H1 (cell line): Measurements from ENCODE around the gene SPRING1. TPM values are rescaled to one million over a fixed set of nuclear protein-coding genes. Genes with fewer than 3 reads are reported as not detected.

Experiments used
- CTCF ChIA-PET: fragments of 300-600 bp; sonication (Branson Sonifier 250); formaldehyde crosslinking; loops from one replicate; lab custom pipeline; 2021; ENCODE audit not compliant: partially characterized antibody; lab: Charles Lee
- POLR2A ChIA-PET: fragments of 300-600 bp; sonication (Branson Sonifier 250); formaldehyde crosslinking; loops from one replicate; lab custom pipeline; 2021; ENCODE audit warnings: inconsistent platforms; ENCODE audit not compliant: partially characterized antibody; lab: Charles Lee
- DNase-seq, 2 experiments: peaks; one replicate each; pipeline versions ENCODE4 v3.0.0 to v3.0.0-alpha.2; 2010 to 2022; ENCODE audit warnings: low spot score in 2 of 2, low read depth in 1 of 2, mixed read lengths in 1 of 2
- FAIRE-seq: peaks from 2 replicates; lab custom pipeline; 2011; peaks lifted over from hg19 to GRCh38; lab: Jason Lieb, UNC
- H2AFZ ChIP-seq: 2 replicates; pipeline ENCODE4 v1.8.1; 2012; ENCODE audit warnings: low read length, inconsistent platforms
- H2AK5ac ChIP-seq: 2 replicates; pipeline ENCODE4 v1.6.1; 2013; ENCODE audit warnings: low read depth, low read length
- H2BK120ac ChIP-seq: replicated peaks from 2 replicates; pipeline ENCODE3; 2013; ENCODE audit warnings: low read depth, low read length, inconsistent platforms
- H2BK12ac ChIP-seq: 2 replicates; pipeline ENCODE4 v1.6.1; 2013; ENCODE audit warnings: low read depth, low read length
- H2BK15ac ChIP-seq: 2 replicates; pipeline ENCODE4 v1.6.1; 2013; ENCODE audit warnings: low read length
- H2BK20ac ChIP-seq: 2 replicates; pipeline ENCODE4 v1.6.1; 2013; ENCODE audit warnings: low read length
- H2BK5ac ChIP-seq: 2 replicates; pipeline ENCODE4 v1.6.1; 2013; ENCODE audit warnings: low read depth, low read length
- H3K14ac ChIP-seq: 2 replicates; pipeline ENCODE4 v1.6.1; 2013; ENCODE audit warnings: inconsistent platforms; ENCODE audit not compliant: insufficient read length
- H3K18ac ChIP-seq: 2 replicates; pipeline ENCODE4 v1.6.1; 2013; ENCODE audit warnings: low read length; ENCODE audit errors: extremely low read depth
- H3K23ac ChIP-seq: 2 replicates; pipeline ENCODE4 v1.6.1; 2013; ENCODE audit warnings: inconsistent platforms; ENCODE audit not compliant: insufficient read length
- H3K23me2 ChIP-seq: 2 replicates; pipeline ENCODE4 v1.6.1; 2013; ENCODE audit warnings: low read depth, low read length
- H3K27ac ChIP-seq: 2 replicates; pipeline ENCODE4 v1.6.1; 2011; ENCODE audit warnings: low read depth, low read length, inconsistent platforms
- H3K27me3 ChIP-seq, 4 experiments: replicated peaks in 1 of 4; 1 replicate in 1 of 4; 2 replicates in 3 of 4; pipeline versions ENCODE4 v1.6.1 to v1.8.1; 2011 to 2013; ENCODE audit warnings: low read length in 3 of 4, mild to moderate bottlenecking in 3 of 4, inconsistent platforms in 2 of 4, mixed read lengths in 2 of 4, moderate library complexity in 1 of 4; ENCODE audit not compliant: control insufficient read depth in 3 of 4, insufficient read depth in 3 of 4; ENCODE audit errors: extremely low read depth in 1 of 4
- H3K36me3 ChIP-seq, 4 experiments: 2 replicates each; pipeline versions ENCODE4 v1.6.1 to v1.8.1; 2011 to 2013; ENCODE audit warnings: mild to moderate bottlenecking in 4 of 4, low read length in 3 of 4, moderate library complexity in 2 of 4, control low read depth in 1 of 4, inconsistent platforms in 1 of 4; ENCODE audit not compliant: insufficient read depth in 4 of 4, control insufficient read depth in 2 of 4
- H3K4ac ChIP-seq: replicated peaks from 2 replicates; pipeline ENCODE3; 2013; ENCODE audit warnings: low read length, low read depth, mixed read lengths, inconsistent platforms; ENCODE audit not compliant: insufficient read length
- H3K4me1 ChIP-seq, 4 experiments: replicated peaks in 1 of 4; 1 replicate in 1 of 4; 2 replicates in 3 of 4; pipeline versions ENCODE4 v1.6.1 to v1.8.1; 2011 to 2013; ENCODE audit warnings: low read length in 3 of 4, inconsistent platforms in 2 of 4, mixed read lengths in 1 of 4; ENCODE audit not compliant: insufficient read depth in 4 of 4, control insufficient read depth in 3 of 4
- H3K4me2 ChIP-seq, 2 experiments: 2 replicates each; pipeline versions ENCODE4 v1.6.1 to v1.8.1; 2011 to 2013; ENCODE audit warnings: low read depth in 2 of 2, low read length in 2 of 2, control low read depth in 1 of 2, inconsistent platforms in 1 of 2, mild to moderate bottlenecking in 1 of 2; ENCODE audit not compliant: insufficient read depth in 1 of 2
- H3K4me3 ChIP-seq, 4 experiments: fragments of 200-600, 300-600 bp in 1 of 4; sonication (generic), shearing (Covaris generic), sonication (Bioruptor Twin) in 1 of 4; 2 replicates each; pipeline versions ENCODE4 v1.5.1 to v1.8.1; 2011 to 2016; ENCODE audit warnings: low read length in 4 of 4, low read depth in 3 of 4, control low read depth in 2 of 4, inconsistent platforms in 2 of 4, mild to moderate bottlenecking in 2 of 4, mixed read lengths in 1 of 4, moderate library complexity in 1 of 4; ENCODE audit not compliant: insufficient read depth in 2 of 4; ENCODE audit errors: extremely low read depth in 1 of 4
- H3K56ac ChIP-seq: replicated peaks from 2 replicates; pipeline ENCODE3; 2013; ENCODE audit warnings: low read depth, mild to moderate bottlenecking, mixed read lengths, low read length, inconsistent platforms; ENCODE audit not compliant: insufficient read length
- H3K79me1 ChIP-seq: 2 replicates; pipeline ENCODE4 v1.6.1; 2013; ENCODE audit warnings: low read depth, low read length, control low read depth
- H3K79me2 ChIP-seq, 2 experiments: 2 replicates each; pipeline versions ENCODE4 v1.6.1 to v1.8.1; 2012 to 2013; ENCODE audit warnings: low read length in 2 of 2, mild to moderate bottlenecking in 2 of 2, inconsistent platforms in 1 of 2; ENCODE audit not compliant: insufficient read depth in 2 of 2, control insufficient read depth in 1 of 2
- H3K9ac ChIP-seq, 4 experiments: replicated peaks in 1 of 4; 1 replicate in 1 of 4; 2 replicates in 3 of 4; pipeline versions ENCODE4 v1.6.1 to v1.8.1; 2011 to 2013; ENCODE audit warnings: low read depth in 3 of 4, low read length in 3 of 4, control low read depth in 2 of 4, mild to moderate bottlenecking in 2 of 4, moderate library complexity in 2 of 4, inconsistent platforms in 1 of 4; ENCODE audit errors: extremely low read depth in 1 of 4
- H3K9me3 ChIP-seq, 2 experiments: 2 replicates each; pipeline versions ENCODE4 v1.6.1 to v1.8.1; 2012 to 2013; ENCODE audit warnings: mild to moderate bottlenecking in 2 of 2, moderate library complexity in 2 of 2, control low read depth in 1 of 2, inconsistent platforms in 1 of 2, low read depth in 1 of 2, low read length in 1 of 2, mixed read lengths in 1 of 2; ENCODE audit not compliant: insufficient read depth in 2 of 2
- H4K20me1 ChIP-seq, 2 experiments: replicated peaks in 1 of 2; 2 replicates each; pipeline versions ENCODE3 to v1.8.1; 2011 to 2013; ENCODE audit warnings: inconsistent platforms in 2 of 2, low read length in 2 of 2, mild to moderate bottlenecking in 1 of 2; ENCODE audit not compliant: insufficient read depth in 2 of 2, control insufficient read depth in 1 of 2
- H4K5ac ChIP-seq: 2 replicates; pipeline ENCODE4 v1.6.1; 2013; ENCODE audit warnings: low read length, low read depth, mixed read lengths, inconsistent platforms; ENCODE audit not compliant: insufficient read length
- H4K8ac ChIP-seq: 2 replicates; pipeline ENCODE4 v1.8.0; 2013; ENCODE audit warnings: mild to moderate bottlenecking, moderate library complexity, low read length, inconsistent platforms; ENCODE audit not compliant: insufficient read depth; ENCODE audit errors: extremely low read depth
- H4K91ac ChIP-seq: replicated peaks from 2 replicates; pipeline ENCODE3; 2013; ENCODE audit warnings: low read length, mixed read lengths, inconsistent platforms; ENCODE audit not compliant: insufficient read length
- BCL11A ChIP-seq, 2 experiments: IDR thresholded peaks; one replicate each; pipeline ENCODE4 v1.6.1; 2011; ENCODE audit warnings: low read depth in 2 of 2, low read length in 2 of 2, mild to moderate bottlenecking in 2 of 2
- CREB1 ChIP-seq: IDR thresholded peaks from 2 replicates; pipeline ENCODE4 v1.6.1; 2012; ENCODE audit warnings: inconsistent platforms
- EP300 ChIP-seq, 2 experiments: IDR thresholded peaks; 1 replicate in 1 of 2; 2 replicates in 1 of 2; pipeline ENCODE4 v1.6.1; 2011 to 2012; ENCODE audit warnings: low read depth in 2 of 2, low read length in 2 of 2, mild to moderate bottlenecking in 2 of 2, borderline replicate concordance in 1 of 2, inconsistent platforms in 1 of 2, moderate library complexity in 1 of 2
- FOSL1 ChIP-seq: IDR thresholded peaks from 2 replicates; pipeline ENCODE4 v1.6.1; 2011; ENCODE audit warnings: mild to moderate bottlenecking, low read depth, low read length, moderate library complexity; ENCODE audit not compliant: insufficient read depth
- JUND ChIP-seq: IDR thresholded peaks from 2 replicates; pipeline ENCODE4 v1.6.1; 2011; ENCODE audit warnings: mild to moderate bottlenecking, improper control_type of control experiment, low read length
- NANOG ChIP-seq: IDR thresholded peaks from 2 replicates; pipeline ENCODE4 v1.6.1; 2011; ENCODE audit warnings: low read length, low read depth, mild to moderate bottlenecking, inconsistent platforms; ENCODE audit not compliant: insufficient read depth, poor library complexity, severe bottlenecking
- RAD21 ChIP-seq, 2 experiments: IDR thresholded peaks in 1 of 2; conservative IDR thresholded peaks in 1 of 2; 2 replicates each; pipeline ENCODE4 v1.6.1; 2011; ENCODE audit warnings: low read depth in 2 of 2, low read length in 2 of 2, improper control_type of control experiment in 1 of 2, inconsistent platforms in 1 of 2, mild to moderate bottlenecking in 1 of 2, moderate library complexity in 1 of 2
- RXRA ChIP-seq: IDR thresholded peaks from 2 replicates; pipeline ENCODE4 v1.6.1; 2011; ENCODE audit warnings: low read depth, mild to moderate bottlenecking, low read length, moderate library complexity; ENCODE audit not compliant: insufficient read depth
- TEAD4 ChIP-seq: IDR thresholded peaks from 2 replicates; pipeline ENCODE4 v1.6.1; 2012; ENCODE audit warnings: low read depth, low read length, inconsistent platforms, mixed read lengths
- WGBS, 2 experiments: shearing (Covaris generic) in 1 of 2; methylation state at CpG; one replicate each; pipeline versions ENCODE4 v1.1.6 to v1.1.7; 2013 to 2015; ENCODE audit warnings: low lambda C conversion rate in 2 of 2, mixed read lengths in 2 of 2, inconsistent platforms in 1 of 2, low coverage in 1 of 2, missing lambda C conversion rate in 1 of 2; ENCODE audit not compliant: insufficient replicate concordance in 2 of 2, insufficient coverage in 1 of 2, insufficient read length in 1 of 2; ENCODE audit errors: extremely low coverage in 1 of 2, missing lambda C conversion rate in 1 of 2; 5-methylcytosine and 5-hydroxymethylcytosine counted together
- polyA plus RNA-seq, 7 experiments: library from polyadenylated mRNA; depleted of rRNA in 3 of 7; stranded (reverse) in 5 of 7; unstranded in 2 of 7; fragments of >200 nt in 5 of 7; fragments of 200-250 nt in 2 of 7; gene quantifications; 1 replicate in 5 of 7; 2 replicates in 1 of 7; 4 replicates in 1 of 7; pipeline versions ENCODE4 v1.2.1 to v1.2.3, GENCODE V29; 2011 to 2013; ENCODE audit warnings: missing spikeins in 2 of 7, mixed read lengths in 2 of 7
- total RNA-seq: library from RNA; stranded (reverse); fragmentation: NEBNext Ultra II Directional; extraction: Animal tissue kit (Norgen Biotek cat#: 25700); gene quantifications from 2 replicates; pipeline ENCODE4 v1.2.1, GENCODE V29; 2021
- TF ChIP-seq, protein P1 (sequence below), 3 experiments: IDR thresholded peaks; 1 replicate in 2 of 3; 2 replicates in 1 of 3; pipeline versions ENCODE4 v1.5.1 to v1.6.1; 2011; ENCODE audit warnings: low read length in 3 of 3, mild to moderate bottlenecking in 3 of 3, inconsistent platforms in 2 of 3, low read depth in 1 of 3, moderate library complexity in 1 of 3; ENCODE audit not compliant: insufficient read depth in 1 of 3; ENCODE audit errors: control extremely low read depth in 1 of 3

The SPRING1 gene
- total and polyA plus RNA-seq, 2 of the 8 experiments (the other 6 are each of a cell fraction or from before 2014, with no cell fraction given): 14.3 to 46.5 TPM

DNA sequence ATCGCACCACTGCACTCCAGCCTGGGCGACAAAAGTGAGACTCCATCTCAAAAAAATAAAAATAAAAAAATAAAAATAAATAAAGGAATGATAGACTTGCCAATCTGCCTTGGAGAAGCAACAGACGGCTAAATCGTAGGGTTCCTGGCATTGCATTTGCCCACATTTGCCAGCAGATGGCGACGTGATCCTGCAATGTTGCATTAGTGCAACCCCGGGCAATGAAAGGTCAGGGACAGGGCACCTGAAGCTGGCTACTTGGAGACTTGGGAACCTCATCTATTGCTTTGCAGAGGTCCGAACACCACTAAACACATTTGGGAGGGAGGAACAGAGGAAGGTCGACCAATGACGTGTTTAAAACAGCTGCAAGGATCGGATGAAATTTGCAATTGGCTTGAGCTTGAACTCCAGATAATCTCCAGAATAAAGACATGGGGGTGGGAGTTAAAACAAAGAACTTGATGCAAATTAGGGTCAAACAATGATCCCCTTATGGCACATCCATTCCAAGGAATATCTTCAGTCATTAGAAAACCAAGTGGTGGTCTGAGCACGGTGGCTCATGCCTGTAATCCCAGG is 34.6 kb downstream of the SPRING1 start:
- Histone ChIP-seq H4K8ac (no peak overlapping the region), H4K20me1 (no peaks in the 10 kb centered on the region), H3K9ac (no peak overlapping the region), H3K9me3 (no peaks in the 10 kb centered on the region), H2AK5ac (no peak overlapping the region), H4K5ac (no peak overlapping the region), H3K79me2 (no peaks in the 10 kb centered on the region), H3K4me2 (no peak overlapping the region), H3K4me1 (no peaks in the 10 kb centered on the region), H3K56ac (no peak overlapping the region), H3K18ac (no peak overlapping the region), H3K79me1 (no peaks in the 10 kb centered on the region), H4K91ac (no peak overlapping the region), H2BK5ac (no peak overlapping the region), H2AFZ (peak overlapping the region; percentile 0; the same call in 1 of the 2 replicates), H2BK120ac (no peak overlapping the region), H3K14ac (no peak overlapping the region), H3K36me3 (no peaks in the 10 kb centered on the region), H2BK15ac (no peak overlapping the region), H3K4me3 (no peak overlapping the region), H3K27ac (no peak overlapping the region), H3K23ac (no peak overlapping the region), H3K27me3 (no peaks in the 10 kb centered on the region), H3K23me2 (no peaks in the 10 kb centered on the region), H2BK20ac (no peak overlapping the region), H3K4ac (no peak overlapping the region), H2BK12ac (no peak overlapping the region)
- WGBS, 2 experiments: 23% methylated on average over 12 of the region's 12 CpGs; no CpG with 5 or more reads in 1 of the 2 experiments
- ChIA-PET CTCF (interaction anchor here (0.5 to 2.4 kb wide), 25 partner anchors 8 to 866 kb away, joined by 3 to 12 read pairs (median 4); no protein-coding TSS in a partner anchor), POLR2A (no interaction called here)
- no peak for TF ChIP-seq NANOG
- peak; percentile 53; the same call in 1 of the 2 replicates for TF ChIP-seq TEAD4
- TF ChIP-seq RAD21 (IDR thresholded peaks at IDR 0.05 in 1 of 2, conservative IDR thresholded peaks at IDR 0.05 in 1 of 2; ENCODE audit: low read depth in 2 of 2, low read length in 2 of 2): peak; percentile 94 to 97
- TF ChIP-seq, protein P1, sequence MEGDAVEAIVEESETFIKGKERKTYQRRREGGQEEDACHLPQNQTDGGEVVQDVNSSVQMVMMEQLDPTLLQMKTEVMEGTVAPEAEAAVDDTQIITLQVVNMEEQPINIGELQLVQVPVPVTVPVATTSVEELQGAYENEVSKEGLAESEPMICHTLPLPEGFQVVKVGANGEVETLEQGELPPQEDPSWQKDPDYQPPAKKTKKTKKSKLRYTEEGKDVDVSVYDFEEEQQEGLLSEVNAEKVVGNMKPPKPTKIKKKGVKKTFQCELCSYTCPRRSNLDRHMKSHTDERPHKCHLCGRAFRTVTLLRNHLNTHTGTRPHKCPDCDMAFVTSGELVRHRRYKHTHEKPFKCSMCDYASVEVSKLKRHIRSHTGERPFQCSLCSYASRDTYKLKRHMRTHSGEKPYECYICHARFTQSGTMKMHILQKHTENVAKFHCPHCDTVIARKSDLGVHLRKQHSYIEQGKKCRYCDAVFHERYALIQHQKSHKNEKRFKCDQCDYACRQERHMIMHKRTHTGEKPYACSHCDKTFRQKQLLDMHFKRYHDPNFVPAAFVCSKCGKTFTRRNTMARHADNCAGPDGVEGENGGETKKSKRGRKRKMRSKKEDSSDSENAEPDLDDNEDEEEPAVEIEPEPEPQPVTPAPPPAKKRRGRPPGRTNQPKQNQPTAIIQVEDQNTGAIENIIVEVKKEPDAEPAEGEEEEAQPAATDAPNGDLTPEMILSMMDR (IDR thresholded peaks at IDR 0.05; ENCODE audit: control extremely low read depth in 1 of 3, insufficient read depth in 1 of 3, low read depth in 1 of 3, low read length in 3 of 3): peak; percentile 92 to 93 (median 92)
- TF ChIP-seq BCL11A (IDR thresholded peaks at IDR 0.05; ENCODE audit: low read depth in 2 of 2, low read length in 2 of 2): no peak
- peak; percentile 16; the same call in 1 of the 2 replicates for TF ChIP-seq JUND
- TF ChIP-seq FOSL1: no peak
- TF ChIP-seq CREB1: 0 out of 2 replicates have a peak, but pooled peaks have one; percentile 20
- TF ChIP-seq RXRA: peak; percentile 98
- TF ChIP-seq EP300 (IDR thresholded peaks at IDR 0.05; ENCODE audit: borderline replicate concordance in 1 of 2, low read depth in 2 of 2, low read length in 2 of 2): no peak
- peak; percentile 64 to 84 for DNase-seq
- FAIRE-seq: peak; percentile 97
